SKM-1 treated with dmso at 0.1 percent for 144 hours (cell line): Measurements from ENCODE around the gene MPZ.
"Not testable (repeated sequence)": the region's sequence is repeated elsewhere in the genome, so short reads cannot be mapped to it uniquely, and the experiment has no call there.

ENCODE experiments used
- DNase-seq: peaks from one replicate; lab custom pipeline; 2025; ENCODE audit not compliant: unreplicated experiment; lab: John Stamatoyannopoulos, UW

The MPZ gene

DNA sequence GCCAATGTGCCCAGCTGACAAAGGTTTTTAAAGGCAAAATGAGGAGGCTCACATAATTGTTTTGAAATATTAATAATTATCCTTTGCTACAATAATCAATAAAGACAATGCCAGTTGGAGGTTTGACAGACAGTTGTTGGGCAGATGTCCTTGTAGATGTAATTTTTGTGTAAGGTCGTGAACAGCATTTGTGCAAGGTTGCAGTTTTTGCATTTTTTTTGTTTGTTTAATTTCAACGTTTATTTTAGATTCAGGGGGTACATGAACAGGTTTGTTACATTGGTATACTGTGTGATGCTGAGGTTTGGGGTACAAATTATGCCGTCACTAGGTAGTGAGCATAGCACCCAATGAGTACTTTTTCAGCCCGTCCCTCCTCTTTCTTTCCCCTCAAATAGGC, 9.3 kb downstream of the MPZ start:
- DNase-seq, result no peak

DNA sequence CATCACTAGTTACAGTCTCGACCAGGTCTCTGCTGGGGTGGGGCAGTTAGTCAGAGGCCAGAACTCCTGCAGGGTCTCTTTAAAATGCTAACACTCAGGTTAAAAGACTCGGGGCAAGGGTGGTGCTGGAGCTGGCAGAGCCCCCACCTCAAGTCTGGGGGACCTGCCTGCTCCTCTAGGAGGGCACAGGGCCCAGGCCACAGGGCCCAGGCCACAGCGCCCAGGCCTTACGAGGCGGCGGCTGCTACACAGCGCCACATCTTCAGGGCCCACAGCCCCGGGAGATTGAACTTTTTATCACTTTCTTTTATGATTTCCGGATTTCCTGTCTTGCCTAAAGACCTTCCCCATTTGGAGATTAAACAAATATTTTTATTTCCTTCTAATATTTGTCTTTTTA, 10.4 kb downstream of the MPZ start:
- DNase-seq, result no peak

DNA sequence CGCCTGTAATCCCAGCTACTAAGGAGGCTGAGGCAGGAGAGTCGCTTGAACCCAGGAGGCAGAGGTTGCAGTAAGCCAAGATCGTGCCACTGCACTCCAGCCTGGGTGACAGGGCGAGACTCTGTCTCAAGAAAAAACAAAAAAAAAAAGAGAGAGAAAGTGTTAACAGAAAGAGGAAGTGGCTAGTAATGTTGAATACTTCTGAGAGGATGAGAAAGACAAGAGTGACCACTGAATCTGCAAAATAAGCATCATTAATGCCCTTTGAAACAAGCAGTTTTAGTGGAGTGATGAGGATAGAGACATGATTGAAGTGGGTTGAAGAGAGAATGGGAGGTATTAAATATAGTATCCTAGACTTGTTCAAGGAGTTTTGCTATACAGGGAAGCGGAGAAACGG, 11.7 kb downstream of the MPZ start:
- DNase-seq, result peak; percentile 87

DNA sequence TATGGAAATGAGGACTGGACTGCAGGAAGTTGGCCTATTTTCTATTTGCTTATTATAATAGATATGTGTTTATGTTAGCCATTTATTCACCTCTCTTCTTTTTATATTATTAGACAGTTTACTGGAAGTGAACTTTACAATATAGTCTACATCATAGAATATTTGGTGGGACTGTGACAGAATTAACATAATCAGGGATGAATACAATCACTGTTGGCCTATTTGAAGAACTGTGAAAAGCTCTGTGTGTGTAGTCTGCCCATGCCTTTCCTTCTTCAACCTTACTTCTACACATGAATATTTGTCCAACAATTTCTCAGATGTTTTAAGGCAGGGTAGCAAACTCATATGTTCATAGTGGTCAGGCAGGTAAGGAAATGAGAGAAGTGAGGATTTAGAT, 12.4 kb downstream of the MPZ start:
- DNase-seq, result no peak

DNA sequence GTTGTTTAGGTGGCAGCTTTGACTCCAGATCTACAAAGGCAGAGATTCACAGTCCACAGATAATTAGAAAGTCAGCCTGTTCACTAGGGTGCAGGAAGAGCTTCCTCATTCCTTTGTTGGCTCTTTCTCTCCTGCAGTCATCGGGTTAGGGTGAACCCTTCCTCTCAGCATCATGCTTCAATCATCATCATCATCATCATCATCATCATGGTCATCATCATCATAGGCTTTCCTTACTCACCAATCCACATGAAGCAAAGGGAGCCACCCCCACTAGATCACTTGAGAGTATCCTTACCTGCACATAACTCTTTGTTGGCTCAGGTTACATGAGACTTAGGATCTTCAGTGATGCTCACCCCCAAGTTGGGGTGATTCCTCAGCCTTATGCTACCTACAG, 19.0 kb downstream of the MPZ start:
- DNase-seq, result no peak

DNA sequence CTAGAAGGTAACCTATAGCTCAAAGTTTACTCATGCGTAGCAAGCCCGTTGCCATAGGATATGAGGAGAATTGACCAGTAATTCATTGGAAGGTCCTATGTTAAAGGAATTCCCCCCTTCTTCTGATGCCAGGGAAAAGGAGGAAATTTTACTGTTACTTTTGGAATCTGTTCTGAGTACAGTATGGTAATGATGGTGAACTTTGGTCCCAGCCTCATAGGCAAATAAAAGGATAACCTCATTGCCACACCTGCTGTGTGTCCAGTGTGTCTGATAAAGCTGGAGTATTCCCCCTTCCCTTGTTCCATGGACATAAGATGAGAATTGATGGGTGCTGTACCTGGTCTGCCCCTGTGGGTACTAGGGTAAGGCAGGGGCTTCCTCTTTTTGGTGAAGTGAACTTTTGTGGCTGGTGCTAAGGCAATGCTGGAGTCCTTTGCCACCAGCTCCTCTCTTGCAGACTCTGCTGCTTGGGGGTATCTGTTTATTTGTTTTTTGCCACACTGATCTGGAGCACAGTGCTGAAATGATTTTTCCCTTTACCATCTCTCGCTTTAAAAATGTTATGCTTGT, 22.2 kb downstream of the MPZ start:
- no peak for DNase-seq

DNA sequence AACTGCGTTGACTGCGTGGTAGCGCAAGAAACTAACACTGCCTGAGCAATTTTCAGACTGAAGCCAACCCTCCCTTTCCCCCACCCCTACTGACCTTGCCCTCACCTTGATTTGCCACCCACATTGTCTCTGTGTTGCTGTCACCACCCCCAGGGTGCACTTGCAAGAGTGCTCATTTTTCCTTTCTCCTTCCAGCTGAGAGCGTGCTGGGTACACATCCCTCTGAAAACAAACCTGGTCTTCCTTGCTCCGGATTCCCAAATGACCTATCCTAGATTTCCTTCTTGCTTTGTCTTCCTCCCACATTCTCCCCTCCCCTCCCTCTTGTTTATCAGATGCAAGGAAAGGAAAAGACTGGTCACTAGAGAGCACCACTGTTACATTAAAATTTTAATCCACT, 24.2 kb downstream of the MPZ start:
- no peak for DNase-seq

DNA sequence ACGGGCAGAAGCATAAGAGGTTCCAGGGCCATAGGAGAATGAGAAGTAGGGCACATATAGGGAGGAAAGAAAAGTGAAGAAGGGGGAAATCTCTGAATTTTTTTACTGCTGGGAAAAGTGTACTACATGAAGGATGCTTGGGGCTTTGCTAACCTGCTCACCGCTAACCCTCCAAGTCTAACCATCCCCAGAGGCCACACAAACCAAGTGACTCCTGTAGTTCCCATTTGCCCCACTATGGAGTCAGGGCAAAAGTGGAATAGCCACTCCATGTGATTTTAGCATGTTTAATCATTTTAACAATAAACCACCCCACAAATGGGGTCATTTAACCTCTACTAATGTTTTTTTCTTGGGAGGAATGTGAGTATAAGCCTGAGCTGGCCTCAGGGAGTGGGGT, 24.7 kb downstream of the MPZ start:
- DNase-seq, result no peak

DNA sequence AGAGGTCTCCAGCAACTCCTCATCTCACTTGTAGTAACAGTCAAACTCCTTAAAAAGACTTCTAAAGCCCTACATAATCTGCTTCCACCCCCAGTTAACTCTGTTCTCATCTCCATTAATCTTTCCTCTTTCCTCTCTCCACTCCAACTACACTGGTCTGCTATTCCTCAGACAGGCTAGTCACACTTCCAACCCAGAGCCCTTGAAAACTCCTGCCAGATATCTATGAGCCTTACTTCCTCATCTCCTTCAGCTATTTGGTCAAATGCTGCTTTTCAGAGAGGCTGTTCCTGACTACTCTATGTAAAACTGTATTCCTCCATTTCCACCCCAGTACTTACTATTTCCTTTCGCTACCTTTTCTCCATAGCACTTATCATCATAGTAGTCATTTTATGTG, 26.8 kb downstream of the MPZ start:
- no peak for DNase-seq

DNA sequence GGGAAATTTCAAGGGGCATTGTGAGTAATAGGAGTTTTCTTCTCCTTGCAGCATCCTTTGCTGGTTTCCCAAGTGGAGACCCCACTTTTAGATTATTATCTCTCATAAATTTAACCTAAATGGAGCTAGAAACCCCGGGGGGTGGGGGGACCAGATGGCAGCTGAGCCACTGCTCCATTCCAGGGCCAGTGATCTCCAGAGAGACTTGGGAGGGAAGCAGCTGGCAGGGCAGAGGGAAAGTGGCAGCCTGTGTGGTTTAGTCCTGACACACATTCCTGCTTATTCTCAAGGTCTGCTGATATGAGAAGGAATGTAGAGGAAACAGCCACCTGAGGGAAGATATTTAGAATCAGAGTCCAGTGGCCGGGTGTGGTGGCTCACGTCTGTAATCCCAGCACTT, 34.9 kb downstream of the MPZ start:
- DNase-seq, result no peak

DNA sequence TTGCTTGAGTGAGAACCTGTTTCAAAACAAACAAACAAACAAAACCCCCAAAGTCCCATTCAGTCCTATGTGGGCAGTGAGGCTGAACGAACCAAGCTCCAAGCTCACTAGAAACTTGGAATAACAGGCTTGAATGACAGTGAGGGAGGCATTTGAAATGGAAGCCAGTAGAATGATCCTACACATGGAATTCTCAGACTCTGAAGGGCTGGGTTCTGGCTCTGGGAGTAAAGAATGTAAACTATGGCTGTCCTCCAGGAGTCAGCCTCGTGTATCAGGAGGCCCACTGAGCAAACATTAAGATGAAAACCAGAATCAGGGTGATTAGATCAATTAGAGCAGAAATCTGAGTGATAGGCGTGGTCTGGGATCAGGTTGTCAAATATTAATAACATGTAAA, 36.4 kb downstream of the MPZ start:
- DNase-seq, result no peak

DNA sequence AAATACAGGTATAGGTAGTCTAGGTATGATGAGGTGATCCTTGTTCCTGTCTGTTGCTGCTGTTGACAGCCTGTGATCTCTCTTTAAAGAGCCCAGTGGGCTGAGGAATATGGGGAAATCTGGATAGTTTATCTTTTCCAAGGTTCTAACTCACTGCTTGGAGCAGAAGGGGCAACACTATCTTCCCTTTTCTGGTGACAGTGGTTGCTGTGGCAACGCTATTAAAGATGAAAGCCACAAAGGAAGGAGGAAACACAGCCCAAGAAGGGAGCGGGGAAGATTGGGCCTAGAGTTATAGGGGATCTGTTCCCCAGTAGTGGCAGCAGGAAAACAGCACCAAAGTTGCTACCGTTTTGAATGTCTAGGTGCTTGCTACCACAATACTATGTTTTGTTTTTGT, 42.4 kb downstream of the MPZ start:
- DNase-seq, result peak; percentile 83

DNA sequence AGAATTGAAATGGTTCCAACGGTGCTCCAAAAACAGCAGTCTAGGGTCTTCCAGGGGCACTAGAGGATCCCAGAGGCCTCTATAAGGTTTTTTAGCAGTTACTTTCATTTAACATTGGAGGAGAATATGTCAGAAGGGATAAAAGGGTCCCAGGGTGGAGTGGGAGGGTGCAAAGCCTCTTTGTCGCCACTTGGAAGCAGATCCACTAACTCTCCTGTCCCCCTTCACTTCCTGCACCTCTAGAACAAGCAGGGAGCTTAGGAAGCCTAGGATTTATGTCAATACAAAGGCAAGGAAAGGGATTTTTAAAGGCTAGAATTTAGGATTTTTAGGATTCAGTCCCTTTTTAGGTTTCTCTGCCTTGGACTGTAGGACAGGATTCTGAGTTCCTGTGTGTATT, 42.9 kb downstream of the MPZ start:
- DNase-seq, result no peak

DNA sequence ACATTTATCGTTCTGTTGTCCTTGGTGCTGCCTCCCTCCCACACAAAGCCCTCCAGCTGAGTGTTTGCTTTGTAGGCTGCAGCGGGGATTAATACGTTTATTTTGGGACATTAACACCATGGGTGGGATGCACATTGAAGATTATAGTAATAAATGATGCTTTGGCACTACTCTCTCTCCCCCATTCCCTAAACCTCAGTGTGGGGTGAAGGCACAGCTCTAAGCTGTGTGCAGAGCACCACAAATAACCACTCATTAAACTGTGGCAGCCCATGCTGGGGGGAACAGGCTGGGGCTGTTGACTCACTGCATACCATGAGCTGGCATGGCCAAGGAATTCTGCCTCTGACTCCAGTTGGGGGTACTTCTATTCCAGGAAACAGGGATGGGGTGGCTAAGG, 43.6 kb downstream of the MPZ start:
- DNase-seq, result no peak

DNA sequence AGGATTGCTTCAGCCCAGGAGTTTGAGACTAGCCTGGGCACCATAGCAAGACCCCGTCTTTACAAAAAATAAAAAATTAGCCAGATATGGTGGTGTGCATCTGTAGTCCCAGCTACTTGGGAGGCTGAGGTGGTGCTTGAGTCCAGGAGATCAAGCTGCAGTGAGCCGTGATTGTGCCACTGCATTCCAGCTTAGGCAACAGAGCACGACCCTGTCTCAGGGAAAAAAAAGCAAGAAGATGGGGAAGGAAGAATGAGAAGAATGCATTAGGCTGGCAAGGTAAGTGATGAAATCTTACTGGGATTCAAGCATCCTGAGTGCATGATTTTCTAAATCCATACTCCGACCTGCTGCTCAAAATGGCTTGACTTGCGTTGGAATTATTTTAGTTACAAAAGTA, 44.5 kb downstream of the MPZ start:
- DNase-seq, result no peak

DNA sequence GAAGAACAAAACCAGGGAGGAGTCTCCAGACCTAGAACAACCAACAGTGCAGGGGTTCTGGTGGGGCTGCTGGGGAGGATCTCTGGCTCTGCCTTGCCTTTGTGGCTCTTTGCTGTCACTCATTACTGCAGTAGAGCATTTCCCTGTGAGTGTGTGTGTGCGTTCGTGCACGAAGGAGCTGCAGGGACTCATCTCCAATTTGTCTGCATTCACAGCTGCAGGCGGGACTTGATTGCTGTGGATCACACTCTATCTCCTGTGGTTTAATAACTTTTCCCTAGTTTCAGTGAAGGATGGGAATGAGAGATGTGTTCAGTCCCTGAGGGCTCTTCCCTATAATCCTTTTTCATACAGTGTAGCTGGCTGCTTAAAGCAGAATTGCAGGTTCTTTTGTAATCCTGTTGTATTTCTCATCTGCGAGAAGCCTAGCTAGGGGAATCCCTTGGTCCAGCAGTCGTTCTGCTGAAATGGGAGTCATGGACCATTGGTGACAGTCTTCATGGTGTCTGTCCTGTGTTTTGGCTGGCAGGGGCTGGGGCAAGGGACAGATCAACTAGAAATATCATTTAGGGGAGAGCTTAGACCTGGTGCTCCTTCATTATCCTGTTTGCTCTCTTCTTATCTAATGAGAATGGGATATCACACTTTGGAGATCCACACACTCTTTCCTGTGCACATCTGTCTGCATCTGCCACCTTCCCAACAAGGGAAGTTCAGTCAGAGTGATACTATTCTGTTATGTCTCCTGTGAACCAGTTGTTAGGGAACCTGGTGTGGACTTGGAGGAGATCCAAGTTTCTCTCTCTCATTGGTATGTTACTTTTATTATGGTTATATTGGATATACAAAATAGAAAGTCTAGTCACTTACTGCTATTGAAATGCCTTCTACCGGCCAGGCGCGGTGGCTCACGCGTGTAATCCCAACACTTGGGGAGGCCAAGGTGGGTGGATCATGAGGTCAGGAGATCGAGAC, 48.2 kb downstream of the MPZ start:
- no peak for DNase-seq

DNA sequence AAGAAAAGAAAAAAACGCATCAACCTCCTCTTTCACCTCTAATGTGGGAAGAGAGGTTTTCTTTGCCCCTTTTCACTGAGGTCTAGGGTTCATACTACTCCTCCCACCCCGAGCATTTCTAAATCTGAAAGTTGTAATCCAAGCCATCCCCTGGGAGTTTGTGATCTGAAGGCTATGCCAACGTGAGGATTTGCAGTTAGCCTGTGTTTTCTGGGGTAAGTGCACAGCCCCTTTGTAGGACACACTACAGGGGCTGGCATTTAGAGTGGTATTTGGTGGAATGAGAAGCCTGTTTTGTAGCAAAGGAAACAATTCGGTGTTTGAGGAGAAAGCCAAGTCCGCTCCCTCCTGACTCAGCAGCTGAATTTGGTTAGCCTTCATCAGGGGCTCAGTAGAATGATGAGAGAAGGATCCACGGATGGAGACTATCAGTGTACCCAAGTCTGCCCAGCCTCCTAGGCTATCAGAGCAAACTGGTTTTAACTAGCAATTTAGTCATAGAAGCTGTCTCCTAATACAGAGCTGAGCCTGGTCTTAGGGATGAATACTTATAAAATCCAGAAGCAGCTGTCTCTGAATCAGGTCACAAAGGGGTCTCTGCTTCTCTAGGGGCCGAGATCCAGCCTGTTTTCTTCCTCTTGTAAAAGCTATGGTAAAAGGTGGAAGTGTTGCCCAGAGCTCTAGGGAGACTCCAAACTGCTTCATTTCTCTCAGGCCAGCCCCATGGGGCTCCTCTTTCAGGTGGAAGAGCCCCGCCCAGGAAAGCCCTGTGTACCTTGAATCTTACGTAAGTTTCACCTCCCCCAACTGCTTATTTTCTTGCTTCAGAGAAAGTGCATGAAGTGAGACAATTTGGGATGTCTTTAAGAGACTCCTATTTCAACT, 49.1 kb downstream of the MPZ start:
- no peak for DNase-seq

DNA sequence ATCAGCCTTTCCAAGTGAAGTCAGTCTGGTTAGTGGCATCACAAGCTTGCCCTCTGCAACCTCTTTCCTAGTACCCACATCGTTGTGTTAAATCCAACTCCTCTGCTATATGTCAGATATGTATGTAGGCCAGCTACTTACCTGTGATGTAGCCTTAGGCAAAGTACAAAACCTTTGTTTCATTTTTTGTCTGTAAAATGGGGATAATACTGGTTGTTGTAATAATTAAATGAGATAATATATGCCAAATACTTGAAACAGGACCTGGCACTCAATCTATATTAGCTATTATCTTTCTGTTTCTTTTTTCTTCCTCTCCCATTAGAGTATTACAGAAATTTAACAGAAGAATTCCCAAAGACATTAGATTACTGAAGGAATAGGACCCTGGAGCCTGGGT, 50.0 kb downstream of the MPZ start:
- DNase-seq, result no peak

DNA sequence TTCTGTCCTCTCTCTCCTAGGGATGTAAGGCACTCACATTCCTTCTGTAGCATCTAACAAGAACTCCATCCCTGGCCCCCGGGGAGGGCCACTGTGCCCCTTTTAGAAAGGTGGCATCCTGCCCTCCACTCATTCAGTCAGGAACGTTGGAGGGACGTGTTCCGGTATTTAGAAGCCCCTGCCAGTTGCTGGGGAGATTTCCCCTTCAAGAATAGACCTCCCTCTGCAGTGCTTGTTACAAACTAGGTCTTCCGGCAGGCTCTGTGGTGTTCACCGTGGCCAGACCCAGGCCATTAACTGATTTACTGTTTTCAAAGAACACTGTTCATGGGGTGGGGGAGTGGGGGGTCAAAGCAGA, 50.4 kb downstream of the MPZ start:
- no peak for DNase-seq

DNA sequence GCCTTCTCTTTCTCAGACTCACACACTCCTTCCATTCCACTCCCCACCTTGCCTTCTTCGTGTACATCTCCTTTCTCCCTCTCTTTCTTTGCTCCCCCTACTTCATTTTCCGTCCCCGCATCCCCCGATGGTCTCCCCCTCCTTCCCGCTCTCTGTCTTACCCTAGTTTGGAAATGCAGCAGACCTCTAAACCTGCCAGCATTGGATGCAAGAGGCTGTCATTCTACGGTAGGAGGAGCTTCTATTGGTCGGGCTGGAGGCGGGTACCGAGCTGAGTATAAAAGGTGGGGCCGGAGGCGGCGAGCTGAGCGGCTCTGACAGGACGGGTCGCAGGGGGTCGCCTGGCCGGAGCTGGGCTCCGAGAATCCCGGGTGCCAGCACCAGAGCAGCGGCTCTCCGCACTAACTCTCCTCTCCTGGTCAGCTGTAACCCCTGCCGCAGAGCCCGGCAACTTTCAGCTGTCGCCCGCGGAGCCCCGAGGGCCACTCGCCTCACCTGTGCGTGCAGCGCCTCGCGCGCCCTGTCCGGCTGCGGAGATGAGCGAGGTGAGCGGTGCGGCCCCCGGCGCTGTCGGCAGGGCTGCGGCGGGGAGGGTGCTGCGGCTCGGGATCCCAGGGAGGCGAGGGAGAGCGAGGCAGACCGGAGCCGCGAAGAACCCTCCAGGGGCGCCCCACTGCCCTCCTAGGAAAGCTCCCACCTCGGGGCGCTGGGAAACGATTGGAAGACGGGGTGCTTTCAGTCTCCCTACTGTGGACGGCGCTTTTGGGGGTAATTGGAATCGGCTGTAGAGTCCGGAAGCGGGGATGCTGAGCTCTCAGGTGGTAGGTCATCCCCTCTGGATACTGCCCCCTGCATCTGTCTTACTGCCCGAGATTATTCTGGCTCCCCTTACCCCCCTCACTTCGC, 51.1 kb downstream of the MPZ start, which contains the start of gene PCP4L1:
TSS of gene PCP4L1 (plus strand) at position 307 of the 906 bp plus-strand sequence. CDS start at position 537, 230 bp downstream.
- DNase-seq, result no peak

DNA sequence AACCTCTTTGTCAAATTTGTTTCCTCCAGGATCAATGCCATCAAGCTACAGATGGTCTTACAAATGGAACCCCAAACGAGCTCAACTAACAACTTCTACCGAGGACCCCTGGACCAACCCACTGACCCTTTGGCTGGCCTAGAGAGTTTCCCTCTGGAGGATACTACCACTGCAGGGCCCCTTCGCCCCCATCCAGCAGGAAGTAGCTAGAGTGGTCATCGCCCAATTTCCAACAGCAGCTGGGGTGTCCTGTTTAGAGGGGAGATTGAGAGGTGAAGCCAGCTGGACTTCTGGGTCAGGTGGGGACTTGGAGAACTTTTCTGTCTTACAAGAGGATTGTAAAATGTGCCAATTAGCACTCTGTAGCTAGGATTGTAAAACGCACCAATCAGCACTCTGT, 52.7 kb downstream of the MPZ start:
- DNase-seq, result not testable (repeated sequence)
